GM23248 (cell line): Measurements from ENCODE around the gene LTF.
"Not testable (repeated sequence)": the region's sequence is repeated elsewhere in the genome, so short reads cannot be mapped to it uniquely, and the experiment has no call there.

ENCODE experiments used
- EZH2 ChIP-seq: fragments of 200-600 bp; sonication (generic); IDR thresholded peaks from 2 replicates; pipeline ENCODE4 v1.6.1; 2018; ENCODE audit warnings: antibody characterized with exemption, mild to moderate bottlenecking; ENCODE audit not compliant: insufficient read depth, poor library complexity, severe bottlenecking
- EZH2phosphoT487 ChIP-seq: fragments of 200-600 bp; sonication (generic); IDR thresholded peaks from 2 replicates; pipeline ENCODE4 v1.6.1; 2018; ENCODE audit warnings: antibody characterized with exemption, moderate library complexity, mild to moderate bottlenecking, low read depth; ENCODE audit not compliant: insufficient read depth

GRCh38 chr3:46388847-46389246 lies 75.9 kb downstream of the LTF start:
- not testable (repeated sequence) for TF ChIP-seq EZH2, EZH2phosphoT487
